Measurements from ENCODE around the gene RASA2.

GRCh38 chr3:141444586-141445285, 42.1 kb upstream of the RASA2 start:
- TF ChIP-seq CTCF (IDR thresholded peaks at IDR 0.05) (no peak), POLR2A (IDR thresholded peaks at IDR 0.05) (no peak), EP300 (IDR thresholded peaks at IDR 0.05; ENCODE audit: low read depth) (no peak)

All from transverse colon (tissue), 3 donors.